NCI-H2029 treated with DMSO at 0.1 percent for 48 hours (cell line): ENCODE measurements around the gene CCNQ.

ENCODE experiments used
- DNase-seq: peaks from one replicate; lab custom pipeline; 2025; lab: John Stamatoyannopoulos, UW

CCNQ gene

GRCh38 chrX:153576239-153576870, 22.6 kb downstream of the CCNQ start:
- no peak for DNase-seq

GRCh38 chrX:153573984-153574383, 25.0 kb downstream of the CCNQ start:
- DNase-seq = no peak

- DNase-seq = no peak
Observed at GRCh38 chrX:153572601-153573000, 26.3 kb downstream of the CCNQ start.

- DNase-seq = no peak
Observed at GRCh38 chrX:153571534-153571908, 27.4 kb downstream of the CCNQ start.

- no peak for DNase-seq
Observed at GRCh38 chrX:153569475-153569874, 29.5 kb downstream of the CCNQ start.

- DNase-seq = no peak
Observed at GRCh38 chrX:153568451-153569011, 30.4 kb downstream of the CCNQ start.

- no peak for DNase-seq
Observed at GRCh38 chrX:153565996-153566580, 32.9 kb downstream of the CCNQ start.

GRCh38 chrX:153564047-153564606, 34.8 kb downstream of the CCNQ start:
- DNase-seq = no peak

- no peak for DNase-seq
Observed at GRCh38 chrX:153562546-153562945, 36.4 kb downstream of the CCNQ start.

GRCh38 chrX:153561337-153561736, 37.6 kb downstream of the CCNQ start:
- no peak for DNase-seq

GRCh38 chrX:153560466-153560865, 38.5 kb downstream of the CCNQ start:
- DNase-seq = no peak

GRCh38 chrX:153560000-153560399, 38.9 kb downstream of the CCNQ start:
- DNase-seq = no peak

GRCh38 chrX:153557618-153558355, 41.2 kb downstream of the CCNQ start:
- no peak for DNase-seq

GRCh38 chrX:153556767-153557166, 42.2 kb downstream of the CCNQ start:
- no peak for DNase-seq

GRCh38 chrX:153554519-153555167, 44.3 kb downstream of the CCNQ start:
- DNase-seq = peak; percentile 17

GRCh38 chrX:153551135-153551534, 47.8 kb downstream of the CCNQ start:
- no peak for DNase-seq

- DNase-seq = no peak
Observed at GRCh38 chrX:153549807-153550206, 49.1 kb downstream of the CCNQ start.

- DNase-seq = no peak
Observed at GRCh38 chrX:153549231-153549630, 49.7 kb downstream of the CCNQ start.

- DNase-seq = no peak
Observed at GRCh38 chrX:153547195-153547594, 51.7 kb downstream of the CCNQ start.

- no peak for DNase-seq
Observed at GRCh38 chrX:153546386-153546785, 52.6 kb downstream of the CCNQ start.

- no peak for DNase-seq
Observed at GRCh38 chrX:153544727-153545126, 54.2 kb downstream of the CCNQ start.

- no peak for DNase-seq
Observed at GRCh38 chrX:153539979-153540358, 59.0 kb downstream of the CCNQ start.
